Endometrial microvascular endothelial cells (primary cell): ENCODE data around the gene EIF5AL1. TPM values are rescaled to one million over a fixed set of nuclear protein-coding genes. Genes with fewer than 3 reads are reported as not detected.
"Not testable (repeated sequence)": the region's sequence is repeated elsewhere in the genome, so short reads cannot be mapped to it uniquely, and the experiment has no call there.

ENCODE experiments used
- in situ Hi-C: cut with HindIII; loops from 2 replicates; pipeline ENCODE4 v1.10.0; 2017; ENCODE audit warnings: low sequenced_read_pairs, low pct_unique_long_range_greater_than_20kb; ENCODE audit errors: inconsistent ontology term
- total RNA-seq: library from RNA; depleted of rRNA; stranded (reverse); fragments of >200 nt; gene quantifications from one replicate; pipeline ENCODE4 v1.2.3, GENCODE V29; 2015; ENCODE audit errors: inconsistent ontology term

The EIF5AL1 gene
- total RNA-seq, 1 donor from 2014 or later = 0.37 TPM

DNA sequence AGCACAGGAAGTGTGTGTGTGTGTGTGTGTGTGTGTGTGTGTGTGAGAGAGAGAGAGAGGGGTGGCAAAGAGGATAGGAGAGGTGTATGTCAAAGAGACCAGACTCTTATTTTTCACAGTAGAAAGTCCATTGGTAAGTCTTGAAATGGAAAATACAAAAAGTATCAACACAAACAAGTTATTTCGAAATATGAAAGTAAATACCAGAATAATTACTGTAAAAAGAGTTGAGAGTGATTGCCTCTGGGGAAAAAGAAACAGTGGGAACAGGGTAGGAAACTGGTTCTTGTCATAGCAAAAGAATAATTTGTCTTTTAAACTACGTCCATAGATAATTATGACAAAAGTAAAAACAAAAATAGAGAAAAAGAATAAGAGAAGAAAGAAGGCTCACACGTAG, 29.0 kb upstream of the EIF5AL1 start:
- in situ Hi-C loops = loop anchor here (25.0 kb wide), 1 partner anchor 146 kb away; the partner anchor contains the start of gene PPIF

DNA sequence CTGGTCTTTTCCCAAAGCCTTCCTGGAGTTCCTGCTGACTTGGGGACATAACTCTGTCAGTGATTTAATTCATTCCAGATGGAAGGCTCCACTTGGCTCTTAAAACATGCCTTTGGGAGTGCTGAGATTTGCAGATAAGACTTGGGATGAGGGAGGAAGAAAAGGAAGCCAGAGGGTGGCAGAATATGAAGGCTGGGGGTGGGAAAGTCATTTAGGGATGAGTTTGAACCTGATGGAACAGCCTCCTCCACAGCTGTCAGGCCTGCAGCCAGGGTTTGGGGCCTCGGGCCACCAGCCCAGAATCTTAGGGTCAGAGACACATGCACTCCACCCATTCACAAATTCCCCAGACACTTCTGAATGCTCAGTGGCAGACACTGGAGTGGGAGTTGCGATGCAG, 28.4 kb upstream of the EIF5AL1 start:
- in situ Hi-C loops = loop anchor here (25.0 kb wide), 1 partner anchor 147 kb away; the partner anchor contains the start of gene PPIF

DNA sequence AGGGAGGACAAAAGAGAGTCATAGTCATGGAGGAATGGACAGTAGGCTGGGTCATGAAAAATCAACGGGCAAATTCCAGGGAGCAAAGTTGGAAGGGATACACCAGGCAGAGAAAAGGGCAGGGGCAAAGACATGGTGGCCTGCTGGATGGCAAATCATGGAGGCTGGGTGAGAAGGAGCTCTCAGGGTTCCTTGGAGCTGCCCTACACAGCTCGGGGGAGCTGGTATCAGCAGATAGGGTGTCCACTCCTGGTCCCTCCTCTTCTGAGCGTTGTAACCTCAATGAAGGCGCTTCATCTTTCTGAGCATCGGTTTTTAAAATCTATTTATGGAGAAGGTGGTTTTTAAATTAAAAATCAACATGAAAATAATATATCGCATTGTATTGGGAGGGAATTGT, 27.9 kb upstream of the EIF5AL1 start:
- in situ Hi-C loops = loop anchor here (25.0 kb wide), 1 partner anchor 147 kb away; the partner anchor contains the start of gene PPIF

DNA sequence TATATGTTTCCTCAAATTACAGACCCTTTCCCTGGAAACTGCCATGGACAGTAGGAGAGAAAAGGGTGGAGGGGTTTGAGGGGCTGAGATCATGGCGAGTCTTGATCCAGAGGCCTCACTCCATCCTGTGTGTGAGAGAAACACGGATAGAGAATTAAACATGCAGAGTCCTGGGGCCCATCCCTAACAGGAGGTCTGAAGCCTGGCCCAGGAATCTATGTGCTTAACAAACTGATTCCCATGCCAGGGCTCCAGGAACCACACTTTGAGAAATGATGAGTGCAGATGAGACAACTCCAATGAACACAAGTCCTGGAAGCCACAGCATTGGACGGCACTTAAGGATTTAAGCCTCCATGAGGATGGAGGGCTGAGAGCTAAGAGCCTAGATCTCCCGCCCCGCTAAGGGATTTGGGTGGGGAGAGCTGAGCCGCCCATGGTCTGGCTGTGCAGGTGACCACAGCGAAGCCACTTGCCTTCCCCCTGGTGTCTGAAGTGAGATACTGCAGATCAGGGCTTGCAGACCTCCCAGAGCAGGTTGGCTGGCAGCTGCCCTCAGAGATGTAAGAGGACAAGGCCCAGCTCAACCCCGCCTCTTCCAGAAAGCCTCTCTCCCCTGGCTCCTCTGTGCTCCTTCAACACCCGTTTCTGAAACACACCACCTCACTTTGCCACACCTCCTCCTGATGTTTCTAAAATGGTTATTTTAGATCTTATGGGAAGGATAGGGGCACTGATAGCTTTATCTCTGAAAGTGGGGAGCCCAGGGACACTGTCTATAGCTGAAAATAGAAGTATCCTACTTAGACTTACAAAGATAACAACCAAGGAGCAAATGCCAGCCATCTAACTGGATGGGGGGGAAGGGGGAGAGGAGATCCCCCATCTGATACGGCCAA, 24.8 kb upstream of the EIF5AL1 start:
- in situ Hi-C loops = loop anchor here (25.0 kb wide), 1 partner anchor 150 kb away; the partner anchor contains the start of gene PPIF

DNA sequence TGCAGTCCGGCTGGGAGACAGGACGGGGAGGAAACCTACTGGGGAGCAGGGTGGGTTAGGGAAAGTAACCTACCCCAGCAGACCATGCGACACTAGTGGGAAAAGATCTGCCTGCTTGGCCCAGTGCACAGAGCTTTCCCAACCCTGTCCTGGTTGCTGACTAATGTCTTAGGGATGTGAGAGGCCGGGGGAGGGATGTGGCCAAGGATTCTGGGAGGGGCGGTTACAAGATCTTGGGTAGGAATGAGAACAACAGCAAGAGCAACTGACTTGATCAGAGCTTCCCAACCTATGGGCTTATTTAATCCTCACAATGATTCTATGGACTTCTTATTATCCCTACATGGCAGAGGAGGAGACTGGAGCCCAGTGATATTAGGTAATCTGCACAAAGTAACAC, 24.0 kb upstream of the EIF5AL1 start:
- in situ Hi-C loops = loop anchor here (25.0 kb wide), 1 partner anchor 151 kb away; the partner anchor contains the start of gene PPIF

DNA sequence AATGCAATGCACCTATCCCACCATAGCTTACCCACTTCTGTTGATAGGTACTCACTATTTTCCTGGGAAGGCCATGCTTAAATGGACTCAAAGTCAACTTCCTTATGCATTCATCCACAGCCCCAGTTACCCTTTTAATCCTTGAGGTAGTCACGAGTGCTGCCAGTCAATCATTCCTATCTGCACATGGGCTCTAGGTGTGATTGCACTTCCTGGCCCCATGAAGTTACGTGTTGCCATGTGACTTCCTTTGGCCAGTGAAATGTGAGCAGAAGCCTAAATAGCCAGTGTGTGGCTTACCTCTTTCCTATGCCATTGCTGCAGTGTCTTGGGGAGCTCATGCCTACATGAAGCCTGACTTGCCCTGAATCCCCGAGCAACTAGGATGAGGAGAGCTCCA, 23.5 kb upstream of the EIF5AL1 start:
- in situ Hi-C loops = loop anchor here (25.0 kb wide), 1 partner anchor 152 kb away; the partner anchor contains the start of gene PPIF

DNA sequence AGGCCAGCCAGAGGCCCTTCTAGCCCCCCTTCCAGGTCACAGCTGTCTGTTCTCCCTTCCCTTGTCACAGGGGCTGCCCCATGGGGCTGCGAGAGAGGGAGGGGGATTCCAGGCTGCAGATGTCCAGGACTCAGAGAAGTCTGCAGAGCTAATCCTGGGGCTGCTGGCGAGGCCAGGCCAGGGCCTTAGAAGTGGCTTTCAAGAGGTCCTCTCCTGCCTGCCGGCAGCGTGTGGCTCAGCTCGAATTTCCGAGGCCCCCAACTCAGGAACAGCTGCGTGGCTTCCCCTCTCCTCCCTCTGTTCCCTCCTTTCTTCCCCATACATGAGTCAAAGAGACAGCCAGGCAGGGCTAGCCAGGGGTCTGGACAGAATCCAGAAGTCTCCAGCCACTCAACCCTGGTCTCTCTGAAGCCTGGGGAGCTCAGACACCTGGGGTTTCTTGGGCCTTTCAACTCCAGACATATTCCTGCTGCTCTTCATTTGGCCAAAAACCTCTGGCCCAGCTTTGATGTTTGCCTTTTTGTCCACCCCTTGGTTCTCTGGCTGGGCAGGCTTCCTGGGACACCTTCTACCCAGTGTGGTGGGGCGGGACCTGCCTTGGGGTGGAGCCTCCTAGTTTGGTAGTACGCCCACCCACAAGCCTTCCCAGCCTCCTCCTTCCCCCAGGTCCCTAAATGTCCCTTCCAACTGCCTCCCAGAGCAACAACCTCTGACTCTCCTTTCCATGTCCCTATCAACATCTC, 21.8 kb upstream of the EIF5AL1 start:
- in situ Hi-C loops = loop anchor here (25.0 kb wide), 1 partner anchor 153 kb away; the partner anchor contains the start of gene PPIF

DNA sequence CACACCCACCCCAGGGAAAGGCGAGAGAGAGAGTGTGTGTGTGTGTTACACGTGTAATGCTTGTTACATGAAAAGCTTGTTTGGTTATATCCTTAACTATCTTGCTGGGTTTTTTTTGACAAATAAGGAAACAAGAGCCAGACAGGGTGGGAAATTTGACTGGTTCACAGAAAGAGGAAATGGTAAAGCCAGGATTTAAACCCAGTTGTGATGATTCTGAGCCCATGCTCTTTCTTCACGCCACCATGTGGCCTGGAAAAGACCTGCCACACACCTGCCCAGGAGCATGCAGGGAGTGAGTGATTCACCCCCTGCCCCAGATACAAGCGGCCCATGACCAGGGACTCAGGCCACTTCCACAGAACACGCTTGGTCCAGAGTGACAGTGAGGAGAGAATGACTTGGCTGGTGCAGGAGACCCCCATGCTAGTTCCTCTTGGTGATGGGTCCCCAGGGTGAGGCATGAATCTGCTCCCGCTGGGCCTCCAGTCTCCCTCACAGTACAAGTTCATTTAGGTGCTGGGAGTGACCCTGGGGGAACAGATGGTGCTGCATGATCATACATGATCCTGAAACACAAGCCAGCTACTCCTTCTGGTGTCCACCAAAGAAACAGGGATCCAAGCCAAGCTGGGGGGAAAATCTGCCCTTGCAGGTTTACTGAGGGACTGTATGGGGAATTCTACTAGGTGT, 21.0 kb upstream of the EIF5AL1 start:
- in situ Hi-C loops = loop anchor here (25.0 kb wide), 1 partner anchor 154 kb away; the partner anchor contains the start of gene PPIF

DNA sequence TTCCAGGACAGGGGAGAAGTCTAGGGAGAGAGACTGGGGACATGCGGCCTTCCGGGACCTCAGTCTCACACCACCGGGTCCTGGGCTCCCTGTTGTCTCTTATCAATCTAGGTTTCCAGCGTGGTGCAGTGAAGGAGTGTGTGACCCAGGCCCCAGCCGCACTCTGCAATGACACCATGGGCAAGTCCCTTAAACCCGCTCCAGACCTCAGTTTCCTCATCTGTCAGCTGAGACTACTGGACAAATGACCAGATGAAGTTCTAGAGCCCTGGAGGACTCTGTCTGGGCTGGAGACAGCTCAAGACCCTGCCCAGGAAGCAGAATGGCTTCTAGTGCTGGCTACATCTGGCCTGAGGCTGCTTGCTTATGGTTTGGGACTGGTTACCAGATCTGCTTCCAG, 20.1 kb upstream of the EIF5AL1 start:
- in situ Hi-C loops = loop anchor here (25.0 kb wide), 1 partner anchor 155 kb away; the partner anchor contains the start of gene PPIF

DNA sequence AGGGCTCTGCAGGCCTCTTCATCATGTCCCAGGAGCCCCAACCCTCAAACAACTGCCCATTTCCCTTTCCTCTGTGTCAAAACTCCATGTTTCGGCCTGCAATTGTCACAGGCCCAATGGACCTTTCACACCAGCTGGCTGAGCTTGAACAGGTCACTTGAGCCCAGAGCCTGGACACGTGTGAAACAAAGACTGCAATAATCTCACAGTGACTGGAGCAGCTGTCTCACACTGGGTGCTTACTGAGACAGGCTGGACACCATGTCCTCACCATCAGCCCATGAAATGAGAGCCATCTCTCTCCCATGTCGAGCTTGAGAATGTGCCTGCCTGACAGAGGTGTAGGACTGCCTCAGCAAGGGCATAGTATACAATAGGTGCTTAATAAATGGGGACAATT, 19.5 kb upstream of the EIF5AL1 start:
- in situ Hi-C loops = loop anchor here (25.0 kb wide), 1 partner anchor 156 kb away; the partner anchor contains the start of gene PPIF

DNA sequence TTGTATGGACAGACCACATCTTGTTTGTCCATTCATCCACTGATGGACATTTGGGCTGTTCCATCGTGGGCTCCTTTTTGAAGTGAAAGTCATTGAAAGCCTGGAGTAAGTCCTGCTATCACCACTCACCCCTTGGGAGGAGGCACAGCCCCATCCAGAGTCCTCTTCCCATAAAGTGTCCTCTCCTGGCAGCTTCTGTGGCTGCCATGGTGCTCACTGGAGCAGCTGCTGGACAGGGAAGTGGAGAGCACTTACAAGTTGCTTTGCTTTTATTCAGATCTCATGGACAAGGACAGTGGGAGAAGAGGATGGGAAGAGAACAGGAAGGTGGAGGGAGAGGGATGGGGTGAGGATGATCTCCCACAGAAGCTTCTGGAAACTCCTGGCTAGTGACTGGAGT, 18.5 kb upstream of the EIF5AL1 start:
- in situ Hi-C loops = loop anchor here (25.0 kb wide), 1 partner anchor 157 kb away; the partner anchor contains the start of gene PPIF

DNA sequence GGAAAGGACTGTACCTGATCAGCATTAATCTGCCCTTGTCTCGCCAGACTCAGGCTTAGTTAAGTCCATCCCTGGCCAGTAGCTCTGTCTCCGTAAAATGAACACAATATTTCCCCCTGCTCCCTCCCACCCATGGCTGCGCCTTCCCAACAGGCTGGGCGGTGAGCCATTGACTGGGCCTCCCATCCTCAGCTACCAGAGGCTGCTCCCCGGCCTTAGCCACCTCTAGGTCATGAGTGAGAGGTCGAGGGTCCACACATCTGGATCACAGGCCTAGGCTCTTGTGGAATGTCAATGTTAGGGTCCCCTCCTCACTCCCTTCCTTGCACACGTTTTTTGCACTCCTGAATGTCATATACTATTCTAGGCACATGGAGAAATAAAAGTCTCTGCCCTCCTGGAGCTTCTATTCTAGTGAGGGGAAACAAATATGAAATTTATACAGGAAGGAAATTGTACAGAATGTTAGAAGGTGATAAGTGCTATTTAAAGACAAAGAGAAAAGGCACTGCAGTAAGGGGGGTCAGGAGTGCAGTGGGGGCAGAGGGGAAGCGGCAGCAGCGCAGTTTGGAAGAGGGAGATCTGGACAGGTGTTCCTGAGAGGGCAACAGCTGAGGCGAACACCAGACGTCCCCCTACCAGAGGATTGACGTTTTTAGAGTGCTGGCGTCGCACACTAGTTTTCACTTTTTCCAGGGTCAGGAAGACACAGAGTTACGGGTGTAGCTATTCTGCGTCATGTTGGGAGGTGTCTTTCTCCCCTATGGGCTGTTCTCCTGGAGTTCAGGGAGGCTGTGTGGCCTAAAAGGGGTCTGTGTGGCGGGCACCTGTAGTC, 17.2 kb upstream of the EIF5AL1 start:
- in situ Hi-C loops = loop anchor here (25.0 kb wide), 1 partner anchor 158 kb away; the partner anchor contains the start of gene PPIF

DNA sequence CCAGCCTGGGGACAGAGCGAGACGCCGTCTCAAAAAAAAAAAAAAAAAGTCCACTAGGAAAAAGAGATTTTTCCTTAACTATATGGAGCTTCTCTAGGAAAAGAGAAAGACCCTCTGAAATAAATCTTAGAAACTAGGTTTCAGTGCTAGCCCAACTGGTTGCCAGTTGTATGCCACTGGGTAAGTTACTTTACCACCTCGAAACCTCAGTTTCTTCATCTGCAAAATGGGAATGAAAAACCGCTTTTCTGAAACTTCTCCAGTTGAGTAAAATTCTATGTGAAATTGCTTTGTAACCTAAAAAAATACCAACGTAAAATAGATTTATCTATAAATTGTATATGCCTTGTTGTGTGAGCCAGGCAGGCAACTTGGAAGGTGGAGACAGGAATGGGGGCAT, 16.5 kb upstream of the EIF5AL1 start:
- in situ Hi-C loops = loop anchor here (25.0 kb wide), 1 partner anchor 158 kb away; the partner anchor contains the start of gene PPIF

DNA sequence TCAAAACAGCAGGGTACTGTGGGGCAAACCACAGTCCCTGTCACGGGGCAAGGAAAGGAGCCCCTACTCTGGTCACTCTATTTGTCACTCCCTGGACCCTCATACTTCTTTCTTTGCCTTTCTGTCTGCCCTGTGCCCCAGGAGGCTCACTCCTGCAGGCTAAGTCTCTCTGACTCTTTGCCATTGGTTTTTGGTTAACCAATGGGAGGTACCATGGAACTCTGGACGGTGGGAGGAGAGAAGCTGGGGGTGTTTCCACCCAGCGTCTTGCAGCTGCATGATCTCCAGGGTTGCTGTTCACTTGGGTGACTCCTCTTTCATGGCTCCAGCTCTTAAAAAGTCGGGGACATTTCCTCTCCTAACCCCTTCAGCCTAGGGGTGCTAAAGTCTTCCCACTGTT, 15.4 kb upstream of the EIF5AL1 start:
- in situ Hi-C loops = loop anchor here (25.0 kb wide), 1 partner anchor 160 kb away; the partner anchor contains the start of gene PPIF

DNA sequence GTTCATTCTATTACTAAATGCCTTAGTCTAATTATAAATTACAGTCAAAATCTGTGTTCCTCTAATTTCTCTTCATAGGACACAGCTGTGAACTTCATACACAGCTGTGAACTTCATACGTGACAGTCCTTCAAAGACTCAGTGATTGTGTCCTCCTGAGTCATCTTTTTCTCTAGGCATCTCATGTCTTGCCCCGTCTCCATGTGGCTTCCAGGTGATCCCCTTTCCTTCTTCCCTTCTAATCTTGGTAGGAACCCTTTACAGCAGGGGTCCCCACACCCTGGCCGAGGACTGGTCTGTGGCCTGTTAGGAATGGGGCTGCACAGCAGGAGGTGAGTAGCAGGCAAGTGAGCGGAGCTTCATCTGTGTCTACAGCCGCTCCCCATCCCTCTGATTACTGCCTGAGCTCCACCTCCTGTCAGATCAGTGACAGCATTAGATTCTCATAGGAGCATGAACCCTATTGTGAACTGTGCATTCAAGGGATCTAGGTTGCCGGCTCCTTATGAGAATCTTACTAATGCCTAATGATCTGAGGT, 14.0 kb upstream of the EIF5AL1 start:
- in situ Hi-C loops = loop anchor here (25.0 kb wide), 1 partner anchor 161 kb away; the partner anchor contains the start of gene PPIF

DNA sequence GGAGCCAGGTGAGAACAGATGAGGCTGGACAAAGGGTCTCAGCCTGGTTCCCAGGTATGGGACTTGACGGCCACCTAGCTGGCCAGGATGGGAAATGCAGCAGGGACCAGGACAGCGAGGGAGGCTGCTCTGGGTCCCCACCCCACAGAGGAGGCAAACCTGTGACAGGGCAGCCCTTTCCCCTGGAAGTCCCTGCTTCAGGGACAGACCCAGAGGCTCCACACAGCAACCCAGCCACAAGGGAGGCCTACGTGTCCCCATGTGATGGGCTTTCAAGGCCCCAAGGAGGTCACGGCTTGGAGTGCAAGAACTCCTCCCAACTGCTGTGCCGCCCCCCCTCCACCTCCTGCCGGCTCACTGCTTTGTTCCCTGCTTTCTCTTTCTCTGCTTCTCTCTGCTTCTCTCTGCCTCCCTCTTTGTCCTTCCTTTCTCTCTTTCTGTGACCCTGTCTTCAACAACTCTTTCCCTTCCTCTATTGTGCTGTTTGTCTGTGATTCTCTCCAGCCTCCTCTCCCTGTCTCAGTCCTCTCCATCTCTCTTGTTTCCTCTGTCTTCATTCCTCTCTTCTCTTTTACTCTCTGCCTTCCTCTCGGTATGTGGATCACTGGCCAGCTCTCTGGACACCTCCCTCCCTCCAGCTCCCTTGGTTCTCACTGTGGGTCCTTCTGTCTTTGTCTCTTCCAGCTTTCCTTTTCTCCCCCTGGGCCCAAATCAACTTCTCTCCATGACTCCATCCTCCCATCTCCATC, 9.6 kb upstream of the EIF5AL1 start:
- in situ Hi-C loops = no loop called here

DNA sequence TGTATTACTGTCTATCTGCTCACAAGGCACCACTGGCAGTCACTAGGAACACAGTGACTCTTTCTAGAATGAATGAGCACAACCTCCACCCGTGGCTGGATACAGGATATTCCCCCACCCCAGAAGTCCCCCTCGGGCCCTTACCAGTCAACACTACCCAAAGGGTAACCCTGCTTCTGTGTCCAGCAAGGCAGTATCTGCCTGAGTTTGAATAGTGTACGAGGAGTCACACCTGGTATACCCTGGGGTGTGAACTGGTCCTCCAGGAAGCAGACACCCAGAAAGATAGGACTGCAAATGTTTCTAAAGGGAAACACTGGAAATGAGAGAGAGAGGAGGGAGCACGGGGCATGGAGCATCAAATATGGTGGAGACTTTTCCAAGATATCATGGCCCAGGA, 8.5 kb upstream of the EIF5AL1 start:
- in situ Hi-C loops = not testable (repeated sequence)
